ENCODE data around the gene SRSF2.
A peak's percentile ranks its signal among the peaks of the same experiment; 100 is the strongest.
"Not testable (repeated sequence)": the region's sequence is repeated elsewhere in the genome, so short reads cannot be mapped to it uniquely, and the experiment has no call there.

The SRSF2 gene

GRCh38 chr17:76737676-76738467 is 741 bp upstream of the SRSF2 start, which contains the start of gene MFSD11:
Gene MFSD11, plus strand, starts transcription at chr17:76738119. Its CDS starts 234 bp downstream, at chr17:76738353.
- peak; percentile 97 for DNase-seq

- peak; percentile 85 for DNase-seq
These were observed 616 bp downstream of the SRSF2 start for GRCh38 chr17:76736349-76737081.

GRCh38 chr17:76735586-76736348 is 1.4 kb downstream of the SRSF2 start:
- DNase-seq = no peak

GRCh38 chr17:76735006-76735405 is 2.1 kb downstream of the SRSF2 start:
- DNase-seq = no peak

GRCh38 chr17:76734080-76734840 is 2.9 kb downstream of the SRSF2 start:
- DNase-seq = no peak

- DNase-seq = no peak
These were observed 3.5 kb downstream of the SRSF2 start for GRCh38 chr17:76733618-76733957.

GRCh38 chr17:76732734-76733617 is 4.2 kb downstream of the SRSF2 start:
- no peak for DNase-seq

- not testable (repeated sequence) for DNase-seq
These were observed 5.1 kb downstream of the SRSF2 start for GRCh38 chr17:76731800-76732733.

GRCh38 chr17:76727745-76728456 is 9.2 kb downstream of the SRSF2 start:
- no peak for DNase-seq

GRCh38 chr17:76726776-76727718 is 10.1 kb downstream of the SRSF2 start, which contains the start of gene METTL23:
Gene METTL23, plus strand, starts transcription at chr17:76726839. Its CDS starts 2,872 bp downstream, at chr17:76729711.
- DNase-seq = peak; percentile 89

- DNase-seq = peak; percentile 98
These were observed 10.8 kb downstream of the SRSF2 start, which contains the start of gene JMJD6 for GRCh38 chr17:76726231-76726775. Gene JMJD6, minus strand, starts transcription at chr17:76726606. Its CDS starts 131 bp downstream, at chr17:76726475.

- DNase-seq = peak; percentile 69
These were observed 11.4 kb downstream of the SRSF2 start for GRCh38 chr17:76725580-76726230.

GRCh38 chr17:76723812-76724211 is 13.3 kb downstream of the SRSF2 start:
- no peak for DNase-seq

- DNase-seq = not testable (repeated sequence)
These were observed 14.2 kb downstream of the SRSF2 start for GRCh38 chr17:76722977-76723376.

GRCh38 chr17:76722279-76722678 is 14.9 kb downstream of the SRSF2 start:
- no peak for DNase-seq

GRCh38 chr17:76721463-76721862 is 15.7 kb downstream of the SRSF2 start:
- DNase-seq = no peak

GRCh38 chr17:76720941-76721340 is 16.2 kb downstream of the SRSF2 start:
- no peak for DNase-seq
